Measurements from ENCODE around the gene ITGA11.

The ITGA11 gene

GRCh38 chr15:68289621-68290352 lies 142.2 kb downstream of the ITGA11 start:
- no peak for TF ChIP-seq CTCF (IDR thresholded peaks at IDR 0.05; ENCODE audit: low read depth, low read length, missing control alignments)
- no peak for DNase-seq (ENCODE audit: extremely low read depth, low read depth)
- H3K4me3 ChIP-seq (replicated peaks; ENCODE audit: low read depth, low read length), result no peak overlapping the region

- DNase-seq (ENCODE audit: extremely low read depth, low read depth), result no peak
- H3K4me3 ChIP-seq (replicated peaks; ENCODE audit: low read depth, low read length), result no peak overlapping the region
- TF ChIP-seq CTCF (IDR thresholded peaks at IDR 0.05; ENCODE audit: low read depth, low read length, missing control alignments), result no peak
Measured at GRCh38 chr15:68289057-68289456, 142.9 kb downstream of the ITGA11 start.

GRCh38 chr15:68286256-68286655 lies 145.7 kb downstream of the ITGA11 start:
- DNase-seq (ENCODE audit: extremely low read depth, low read depth), result no peak
- H3K4me3 ChIP-seq (replicated peaks; ENCODE audit: low read depth, low read length), result no peak overlapping the region
- no peak for TF ChIP-seq CTCF (IDR thresholded peaks at IDR 0.05; ENCODE audit: low read depth, low read length, missing control alignments)

GRCh38 chr15:68285259-68285980 lies 146.5 kb downstream of the ITGA11 start:
- H3K4me3 ChIP-seq (replicated peaks; ENCODE audit: low read depth, low read length), result no peak overlapping the region
- DNase-seq (ENCODE audit: extremely low read depth, low read depth), result no peak
- TF ChIP-seq CTCF (IDR thresholded peaks at IDR 0.05; ENCODE audit: low read depth, low read length, missing control alignments), result no peak

- no peak overlapping the region for H3K4me3 ChIP-seq (replicated peaks; ENCODE audit: low read depth, low read length)
- DNase-seq (ENCODE audit: extremely low read depth, low read depth), result no peak
- TF ChIP-seq CTCF (IDR thresholded peaks at IDR 0.05; ENCODE audit: low read depth, low read length, missing control alignments), result no peak
Measured at GRCh38 chr15:68284616-68285258, 147.2 kb downstream of the ITGA11 start.

- no peak overlapping the region for H3K4me3 ChIP-seq (replicated peaks; ENCODE audit: low read depth, low read length)
- no peak for TF ChIP-seq CTCF (IDR thresholded peaks at IDR 0.05; ENCODE audit: low read depth, low read length, missing control alignments)
- DNase-seq (ENCODE audit: extremely low read depth, low read depth), result no peak
Measured at GRCh38 chr15:68283401-68283800, 148.6 kb downstream of the ITGA11 start.

Measured in HFF-Myc (cell line).